ENCODE results near the gene APOBEC3H.

The APOBEC3H gene

GRCh38 chr22:39089928-39090327, 7.1 kb upstream of the APOBEC3H start:
- H3K27me3 ChIP-seq (ENCODE audit: control insufficient read depth, low read length), result no peaks in the 10 kb centered on the region
- no peaks in the 10 kb centered on the region for H3K4me1 ChIP-seq (ENCODE audit: control insufficient read depth, low read length)
- H3K9me2 ChIP-seq (replicated peaks; ENCODE audit: control insufficient read depth, low read length), result no peaks in the 10 kb centered on the region
- H3K27ac ChIP-seq (ENCODE audit: low read depth, low read length), result no peak overlapping the region
- no peak overlapping the region for H3K4me2 ChIP-seq (ENCODE audit: low read length)
- TF ChIP-seq CTCF (IDR thresholded peaks at IDR 0.05; ENCODE audit: low read depth, low read length, poor library complexity, severe bottlenecking) (no peak), EZH2phosphoT487 (IDR thresholded peaks at IDR 0.05; ENCODE audit: borderline replicate concordance, low read length) (no peak)
- H3K4me3 ChIP-seq (ENCODE audit: low read length), result no peak overlapping the region
- no peaks in the 10 kb centered on the region for H3K9me3 ChIP-seq (ENCODE audit: control insufficient read depth, insufficient read depth, low read length)
- H3F3A ChIP-seq (ENCODE audit: control insufficient read depth, insufficient read depth), result no peaks in the 10 kb centered on the region
- H3K79me2 ChIP-seq (ENCODE audit: control insufficient read depth, low read length), result no peaks in the 10 kb centered on the region
- no peaks in the 10 kb centered on the region for H4K20me1 ChIP-seq (ENCODE audit: control insufficient read depth, insufficient read depth, low read depth, low read length)
- no peaks in the 10 kb centered on the region for H3K36me3 ChIP-seq (ENCODE audit: control insufficient read depth, low read length)

GRCh38 chr22:39090426-39091064, 6.5 kb upstream of the APOBEC3H start:
- no peaks in the 10 kb centered on the region for H3K4me1 ChIP-seq (ENCODE audit: control insufficient read depth, low read length)
- no peaks in the 10 kb centered on the region for H3K79me2 ChIP-seq (ENCODE audit: control insufficient read depth, low read length)
- no peaks in the 10 kb centered on the region for H3K9me2 ChIP-seq (replicated peaks; ENCODE audit: control insufficient read depth, low read length)
- H3K4me3 ChIP-seq (ENCODE audit: low read length), result no peak overlapping the region
- H3K27ac ChIP-seq (ENCODE audit: low read depth, low read length), result no peak overlapping the region
- no peak overlapping the region for H3K4me2 ChIP-seq (ENCODE audit: low read length)
- no peaks in the 10 kb centered on the region for H4K20me1 ChIP-seq (ENCODE audit: control insufficient read depth, insufficient read depth, low read depth, low read length)
- TF ChIP-seq CTCF (IDR thresholded peaks at IDR 0.05; ENCODE audit: low read depth, low read length, poor library complexity, severe bottlenecking), result no peak
- TF ChIP-seq EZH2phosphoT487 (IDR thresholded peaks at IDR 0.05; ENCODE audit: borderline replicate concordance, low read length), result no peak
- H3K9me3 ChIP-seq (ENCODE audit: control insufficient read depth, insufficient read depth, low read length), result no peaks in the 10 kb centered on the region
- no peaks in the 10 kb centered on the region for H3K27me3 ChIP-seq (ENCODE audit: control insufficient read depth, low read length)
- H3K36me3 ChIP-seq (ENCODE audit: control insufficient read depth, low read length), result no peaks in the 10 kb centered on the region
- H3F3A ChIP-seq (ENCODE audit: control insufficient read depth, insufficient read depth), result no peaks in the 10 kb centered on the region

- H3K79me2 ChIP-seq (ENCODE audit: control insufficient read depth, low read length), result no peaks in the 10 kb centered on the region
- H3K4me3 ChIP-seq (ENCODE audit: low read length), result no peak overlapping the region
- no peaks in the 10 kb centered on the region for H3K27me3 ChIP-seq (ENCODE audit: control insufficient read depth, low read length)
- no peaks in the 10 kb centered on the region for H3K9me3 ChIP-seq (ENCODE audit: control insufficient read depth, insufficient read depth, low read length)
- no peaks in the 10 kb centered on the region for H4K20me1 ChIP-seq (ENCODE audit: control insufficient read depth, insufficient read depth, low read depth, low read length)
- TF ChIP-seq EZH2phosphoT487 (IDR thresholded peaks at IDR 0.05; ENCODE audit: borderline replicate concordance, low read length) (no peak), CTCF (IDR thresholded peaks at IDR 0.05; ENCODE audit: low read depth, low read length, poor library complexity, severe bottlenecking) (no peak)
- H3K4me2 ChIP-seq (ENCODE audit: low read length), result no peak overlapping the region
- no peak overlapping the region for H3K27ac ChIP-seq (ENCODE audit: low read depth, low read length)
- H3K36me3 ChIP-seq (ENCODE audit: control insufficient read depth, low read length), result no peaks in the 10 kb centered on the region
- H3F3A ChIP-seq (ENCODE audit: control insufficient read depth, insufficient read depth), result no peaks in the 10 kb centered on the region
- no peaks in the 10 kb centered on the region for H3K9me2 ChIP-seq (replicated peaks; ENCODE audit: control insufficient read depth, low read length)
- H3K4me1 ChIP-seq (ENCODE audit: control insufficient read depth, low read length), result no peaks in the 10 kb centered on the region
Measured at GRCh38 chr22:39091126-39092081, 5.6 kb upstream of the APOBEC3H start.
